ENCODE data around the gene SEMA3A.

The SEMA3A gene

DNA sequence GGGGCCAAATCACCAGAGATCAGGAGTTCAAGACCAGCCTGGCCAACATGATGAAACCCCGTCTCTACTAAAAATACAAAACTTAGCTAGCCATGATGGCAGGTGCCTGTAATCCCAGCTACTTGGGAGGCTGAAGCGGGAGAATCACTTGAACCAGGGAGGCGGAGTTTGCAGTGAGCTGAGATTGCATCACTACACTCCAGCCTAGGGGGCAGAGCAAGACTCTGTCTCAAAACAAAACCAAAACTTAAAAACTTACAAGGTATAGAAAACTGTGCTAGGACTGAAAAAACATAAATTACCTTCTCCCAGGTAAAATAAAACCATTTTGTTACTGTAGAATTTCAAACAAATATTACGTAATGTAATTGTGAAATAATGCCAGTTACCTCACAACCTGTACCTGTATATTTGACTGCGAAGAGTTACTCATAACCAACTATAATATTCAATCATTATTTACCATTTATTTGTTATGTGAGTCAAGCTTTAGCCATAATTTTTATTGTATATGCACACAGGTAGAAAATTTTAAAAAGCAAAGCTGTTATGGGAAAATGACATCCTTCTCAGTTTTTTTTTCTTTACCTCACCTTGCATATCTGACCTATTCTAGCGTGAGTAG, 180.9 kb downstream of the SEMA3A start:
- DNase-seq (ENCODE audit: low read depth in 2 of 2): no peak

DNA sequence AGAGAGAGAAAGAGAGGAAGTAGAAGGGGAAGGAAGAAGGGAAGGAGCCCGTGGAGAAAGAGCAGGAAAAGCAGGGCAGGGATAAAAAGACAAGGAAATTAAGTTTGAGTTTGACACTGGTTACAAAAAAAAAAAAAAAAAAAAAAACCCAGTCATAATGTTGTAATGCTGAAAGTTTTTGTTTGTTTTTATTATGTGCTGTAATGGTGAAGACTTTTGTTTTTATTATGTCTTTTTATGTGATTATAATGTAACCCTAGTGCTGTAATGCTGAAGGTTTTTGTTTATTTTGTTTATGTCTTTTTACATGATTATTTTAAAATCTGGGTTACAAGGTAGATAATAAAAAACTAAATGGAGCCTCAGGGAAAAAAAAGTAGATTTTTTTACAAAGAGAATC, 184.8 kb downstream of the SEMA3A start:
- DNase-seq (ENCODE audit: low read depth in 2 of 2): no peak

DNA sequence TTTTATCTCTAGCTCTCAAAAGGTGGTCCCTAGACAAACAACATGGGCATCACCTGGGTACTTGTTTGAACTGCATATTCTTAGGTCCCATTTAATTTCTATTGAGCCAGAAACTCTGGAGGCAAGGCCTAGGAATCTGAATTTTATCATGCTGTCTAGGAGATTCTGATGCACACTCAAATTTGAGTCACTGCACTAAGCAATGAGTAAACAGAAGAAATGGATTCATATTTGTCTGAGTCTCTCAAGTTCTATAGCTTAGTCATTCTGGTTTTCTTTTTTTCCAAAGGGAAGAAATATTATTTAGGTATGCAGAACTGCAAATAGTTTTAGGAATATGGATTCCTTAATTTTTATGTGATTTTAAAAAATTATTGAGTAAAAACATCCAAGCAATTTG, 185.5 kb downstream of the SEMA3A start:
- no peak for DNase-seq (ENCODE audit: low read depth in 2 of 2)

DNA sequence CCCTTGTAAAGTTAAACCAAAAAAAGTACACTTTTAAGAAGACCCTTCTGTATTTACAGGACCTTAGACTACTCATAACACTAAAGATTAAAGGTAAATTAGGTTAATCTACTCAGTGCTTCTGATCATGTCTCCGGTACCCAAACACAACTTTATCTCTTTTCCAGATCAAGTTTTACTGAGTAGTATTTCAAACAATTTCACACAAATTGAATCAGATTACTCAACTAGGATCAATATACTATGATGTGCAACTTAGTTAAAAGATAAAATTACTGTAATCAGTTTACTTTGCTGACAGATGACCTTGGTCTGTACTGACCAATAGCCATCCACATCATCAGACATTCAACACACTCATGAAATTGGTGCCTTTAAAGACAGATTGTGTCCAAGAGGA, 191.4 kb downstream of the SEMA3A start:
- no peak for DNase-seq (ENCODE audit: low read depth in 2 of 2)

DNA sequence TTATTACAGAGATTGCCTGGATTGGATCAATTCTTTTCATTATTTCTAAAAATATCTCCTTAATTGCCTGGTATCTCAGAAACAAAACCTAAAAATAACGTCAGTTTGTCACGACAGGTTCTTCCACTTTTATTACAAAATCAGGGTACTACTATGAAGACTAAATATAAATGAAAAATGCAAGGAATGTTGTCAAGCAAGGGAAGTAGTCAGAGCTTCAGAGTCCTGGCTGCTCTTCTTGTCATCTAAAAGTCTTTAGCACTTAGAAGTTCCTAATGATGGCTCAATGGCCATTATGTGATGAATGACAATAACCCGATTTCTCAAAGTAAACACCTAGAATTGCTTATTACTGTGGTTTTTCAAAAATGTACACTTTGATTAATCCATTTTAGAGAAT, 192.2 kb downstream of the SEMA3A start:
- DNase-seq (ENCODE audit: low read depth in 2 of 2): no peak

DNA sequence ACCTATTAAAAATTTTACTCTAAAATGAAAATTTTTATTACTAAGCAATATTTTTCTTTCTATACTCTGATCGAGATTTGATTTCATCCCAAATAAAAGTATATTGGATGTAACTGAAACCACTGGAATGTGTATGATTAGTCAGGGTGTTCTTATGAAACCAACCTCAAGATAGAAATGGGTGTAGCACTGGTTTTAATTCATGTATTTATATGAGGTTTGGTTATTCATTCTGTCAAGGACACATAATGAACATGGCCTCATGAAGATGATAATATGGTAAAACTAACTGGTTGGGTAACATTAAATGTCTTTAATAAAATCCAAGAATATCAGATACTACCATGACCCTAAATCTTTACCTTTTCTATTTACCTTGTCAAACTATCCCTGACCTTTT, 197.7 kb downstream of the SEMA3A start:
- DNase-seq (ENCODE audit: low read depth in 2 of 2): no peak

DNA sequence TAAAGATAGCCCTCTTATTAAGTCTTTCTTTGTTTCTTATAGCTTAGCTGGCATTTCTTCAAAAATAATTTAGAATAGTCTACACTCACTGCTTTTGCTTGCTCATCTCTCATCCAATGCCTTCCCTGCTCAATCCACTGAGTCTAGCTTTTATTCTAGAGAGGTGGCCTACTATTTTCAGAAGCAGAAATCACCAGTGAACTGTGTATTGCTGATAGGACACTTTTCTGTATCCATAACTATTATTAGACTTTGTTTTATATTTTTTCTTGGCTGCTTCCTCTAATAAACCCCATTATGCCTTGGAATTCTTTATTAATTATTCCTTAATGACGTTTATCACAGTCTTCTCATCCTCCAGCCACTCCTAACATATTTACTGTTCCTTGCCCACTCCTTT, 206.8 kb downstream of the SEMA3A start:
- no peak for DNase-seq (ENCODE audit: low read depth in 2 of 2)

DNA sequence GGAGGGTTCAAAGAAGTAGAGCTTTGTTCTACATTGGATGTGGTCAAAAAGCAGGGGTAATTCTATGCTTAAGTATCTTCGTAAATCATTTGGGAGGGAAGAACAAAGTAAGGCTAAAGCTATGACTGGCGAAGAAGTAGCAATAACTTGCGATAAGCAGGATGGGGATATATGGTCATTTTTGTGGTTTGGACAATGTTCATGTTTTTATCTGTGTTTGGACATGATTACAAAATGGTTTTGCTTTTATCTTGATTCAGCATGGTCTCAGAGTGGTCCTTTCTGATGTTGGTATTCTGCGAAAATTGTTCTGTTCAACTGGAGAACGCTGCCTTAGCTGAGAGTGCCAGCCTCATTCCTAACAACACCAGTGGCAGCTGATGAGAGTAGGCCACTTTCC, 208.8 kb downstream of the SEMA3A start:
- no peak for DNase-seq (ENCODE audit: low read depth in 2 of 2)

DNA sequence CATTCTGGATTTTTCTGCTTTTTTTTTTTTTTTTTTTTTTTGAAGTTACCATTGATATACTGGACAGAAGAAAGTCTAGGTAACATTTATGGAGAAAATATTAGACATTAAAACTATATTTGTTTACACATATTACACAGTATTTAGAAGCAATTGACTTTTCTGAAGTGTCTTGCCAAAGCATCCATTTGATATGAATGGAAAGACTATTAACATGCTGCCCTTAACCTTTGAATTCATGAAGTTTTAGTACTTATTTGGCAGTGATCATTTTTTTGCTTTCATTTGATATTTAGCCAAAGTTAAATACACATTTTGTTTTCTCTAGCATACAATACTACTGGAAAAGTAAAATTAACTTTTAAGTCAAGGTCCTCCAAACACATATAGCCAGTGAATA, 210.0 kb downstream of the SEMA3A start:
- DNase-seq (ENCODE audit: low read depth in 2 of 2): no peak

DNA sequence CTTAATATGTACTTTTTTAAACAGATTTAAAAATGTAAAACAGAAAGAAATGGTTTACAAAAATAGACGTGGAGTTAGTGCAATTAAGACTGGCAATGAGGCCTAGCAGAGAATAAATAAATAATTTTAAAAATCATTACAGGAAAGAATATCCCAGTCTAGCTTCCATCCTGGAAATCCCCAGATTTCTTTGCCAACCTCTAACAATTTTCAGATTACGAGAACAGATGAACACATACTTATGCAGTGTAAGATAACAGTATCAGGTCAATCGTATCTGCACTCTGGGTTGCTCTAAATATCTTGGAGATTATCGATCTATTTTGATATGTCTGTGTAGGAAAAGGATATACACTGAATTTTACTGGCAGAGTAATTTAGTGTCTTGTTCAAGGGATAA, 210.5 kb downstream of the SEMA3A start:
- DNase-seq (ENCODE audit: low read depth in 2 of 2): no peak

DNA sequence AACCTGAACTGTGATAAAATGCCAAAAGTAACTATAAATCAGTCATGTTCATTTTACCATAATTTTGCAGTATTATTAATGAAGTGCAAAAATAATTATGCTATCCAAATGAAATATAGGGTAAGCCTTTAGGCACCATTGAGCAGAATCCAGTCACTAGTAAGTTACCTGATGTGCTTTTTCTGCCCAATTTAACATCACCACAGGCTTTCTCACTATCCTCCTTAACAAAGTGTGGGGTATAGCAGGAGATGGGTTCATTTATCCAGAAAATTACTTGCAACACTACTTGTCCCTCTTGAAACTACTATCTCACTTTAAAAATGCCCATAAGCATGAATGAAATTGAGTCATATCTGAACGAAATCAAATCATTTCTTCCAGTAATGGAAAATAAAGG, 211.0 kb downstream of the SEMA3A start:
- no peak for DNase-seq (ENCODE audit: low read depth in 2 of 2)

DNA sequence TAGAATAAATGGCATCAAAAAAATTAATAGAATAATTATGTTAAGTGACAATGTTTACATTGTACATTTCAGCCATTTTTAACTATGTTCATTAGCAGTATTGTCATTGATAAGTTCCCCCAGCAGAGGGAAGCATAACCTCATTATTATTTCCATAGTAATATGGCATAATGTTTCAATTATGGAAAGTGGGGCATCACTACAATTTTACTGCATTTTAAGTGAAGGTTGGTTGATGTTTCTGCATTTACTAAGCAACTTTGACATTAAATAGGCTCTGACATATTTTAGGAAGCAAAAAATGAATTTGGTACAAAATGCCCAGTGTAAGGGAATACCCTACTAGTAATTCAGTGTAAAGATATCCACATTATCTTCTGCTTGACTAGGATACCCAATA, 218.3 kb downstream of the SEMA3A start:
- peak in 1 of 2 donors; percentile 1 for DNase-seq (ENCODE audit: low read depth in 2 of 2)

DNA sequence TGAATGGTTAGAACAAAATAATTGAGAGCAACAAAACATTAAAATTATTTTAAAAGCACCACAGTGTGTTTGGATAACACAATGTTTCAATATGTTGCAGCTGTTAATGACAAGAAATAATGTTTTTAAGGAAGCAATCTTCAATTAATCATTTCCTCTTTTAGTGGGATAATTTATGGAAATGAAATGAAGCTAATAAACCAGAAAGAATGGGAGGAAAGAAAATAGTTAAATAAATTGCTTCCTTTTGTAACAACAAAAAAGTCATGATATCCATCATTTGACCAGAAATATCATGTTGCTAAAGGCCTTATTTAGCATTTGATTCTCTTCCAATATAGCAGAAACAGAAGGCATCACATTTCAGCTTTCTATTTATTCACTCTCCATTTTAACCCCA, 224.5 kb downstream of the SEMA3A start:
- DNase-seq (ENCODE audit: low read depth in 2 of 2): no peak

DNA sequence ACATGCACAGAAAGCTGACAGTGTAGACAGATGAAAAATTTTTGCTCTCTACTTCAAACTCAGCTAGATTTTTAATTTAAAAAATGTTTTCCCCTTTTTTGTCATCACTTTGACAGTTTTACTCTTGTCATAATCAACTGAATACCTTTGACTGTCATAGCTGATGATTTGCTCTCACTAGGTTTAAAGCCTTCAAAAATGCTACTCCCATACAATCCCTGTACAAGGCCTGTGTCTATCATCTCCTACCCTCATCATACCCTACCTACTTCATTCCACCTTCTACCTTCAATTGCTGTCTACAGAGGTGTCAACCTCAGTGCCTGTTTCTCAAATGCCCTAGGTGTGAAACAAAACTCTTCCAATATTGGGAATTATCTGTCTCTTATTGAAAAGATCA, 230.3 kb downstream of the SEMA3A start:
- no peak for DNase-seq (ENCODE audit: low read depth in 2 of 2)

DNA sequence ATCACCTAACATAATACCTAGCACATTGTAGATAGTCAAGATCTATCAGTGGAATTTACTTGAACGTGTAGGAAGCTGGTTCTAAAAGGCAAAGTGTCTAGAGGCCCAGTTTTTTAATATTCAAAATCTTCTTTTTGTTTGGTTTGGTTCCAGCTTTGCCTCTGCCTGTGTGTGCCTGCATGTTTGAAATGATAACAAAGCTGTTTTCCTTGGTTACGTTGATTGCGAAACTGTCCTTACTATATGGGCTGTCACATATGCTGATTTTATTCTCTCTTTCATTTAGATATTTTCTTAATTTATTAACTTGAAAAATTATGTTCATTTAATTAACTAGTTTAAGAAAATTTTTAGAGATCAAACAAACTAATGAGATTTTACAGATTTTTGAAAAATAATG, 237.3 kb downstream of the SEMA3A start:
- DNase-seq (ENCODE audit: low read depth in 2 of 2): no peak

DNA sequence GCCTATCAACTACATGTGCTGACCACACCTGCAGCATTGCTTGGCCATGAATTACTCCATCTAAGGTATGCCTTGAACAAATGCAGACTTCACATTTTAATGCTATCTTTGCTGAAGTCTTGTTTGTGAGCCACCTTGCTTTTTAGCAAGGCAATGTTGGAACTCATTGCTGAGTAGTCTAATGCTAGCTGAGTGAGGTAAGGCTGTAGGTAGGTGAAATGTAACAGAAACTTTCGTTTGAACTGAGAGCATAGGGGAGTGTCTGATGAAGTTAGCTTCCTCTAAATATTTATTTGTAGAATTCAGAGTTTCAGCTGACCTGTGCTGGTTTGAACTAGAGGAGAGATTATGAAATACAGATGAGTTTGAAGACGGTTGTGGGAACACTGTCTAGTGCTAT, 238.5 kb downstream of the SEMA3A start:
- DNase-seq (ENCODE audit: low read depth in 2 of 2): no peak

DNA sequence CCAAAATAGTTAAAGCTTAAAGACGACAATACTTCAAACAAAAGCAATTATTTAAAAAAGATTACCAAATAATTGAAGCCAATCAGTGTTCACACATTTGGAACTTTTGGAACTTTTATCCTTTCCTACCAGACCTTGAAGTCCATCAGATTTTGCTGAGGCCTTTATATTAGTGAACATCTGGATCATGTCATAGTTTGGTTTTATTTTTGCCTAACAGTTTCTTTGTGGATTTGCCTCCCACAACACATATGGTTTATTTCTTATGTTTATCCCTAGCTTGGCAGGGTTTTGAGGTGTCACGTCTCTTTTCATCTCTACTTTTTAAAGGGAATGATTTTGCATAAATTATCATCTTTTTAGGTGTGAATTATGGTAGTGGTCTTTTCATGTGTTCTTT, 242.4 kb downstream of the SEMA3A start:
- DNase-seq (ENCODE audit: low read depth in 2 of 2): no peak

DNA sequence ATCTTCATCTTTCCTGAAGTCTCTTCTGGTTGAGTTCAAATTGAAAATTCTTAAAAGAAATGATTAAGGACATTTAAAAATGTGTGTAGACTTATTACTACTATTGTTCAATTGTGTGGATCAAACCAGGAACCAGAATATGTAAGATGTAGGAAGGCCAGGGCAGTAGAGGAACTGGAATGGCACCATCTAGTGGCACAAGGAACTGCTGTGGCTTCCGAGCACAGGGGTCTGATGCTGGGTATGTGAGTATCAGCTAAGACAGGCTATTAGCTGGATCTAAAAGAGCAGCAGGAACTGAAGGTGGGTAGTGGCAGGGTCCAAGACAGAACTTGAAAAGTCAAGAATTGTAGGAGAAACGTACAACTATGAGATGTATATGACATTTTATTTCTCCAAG, 247.3 kb downstream of the SEMA3A start:
- no peak for DNase-seq (ENCODE audit: low read depth in 2 of 2)

DNA sequence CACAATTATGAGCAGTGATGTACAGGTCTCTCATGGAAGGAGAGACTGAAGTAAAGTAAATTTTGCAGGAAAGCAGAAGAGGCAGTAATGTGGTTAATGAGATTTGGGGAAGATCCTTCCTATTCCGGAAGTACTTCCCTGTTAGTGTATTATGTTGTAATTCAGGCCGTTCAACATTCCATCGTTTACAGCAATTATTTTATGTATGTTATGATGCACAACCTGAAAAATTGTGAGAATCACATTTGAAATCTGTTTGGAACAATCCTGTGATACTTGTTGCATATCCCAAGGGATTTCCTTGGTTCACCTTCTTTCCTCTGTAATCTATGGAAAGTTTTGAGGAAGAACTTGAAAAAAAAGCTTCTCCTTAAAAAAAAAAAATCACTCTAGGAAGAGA, 247.8 kb downstream of the SEMA3A start:
- no peak for DNase-seq (ENCODE audit: low read depth in 2 of 2)

DNA sequence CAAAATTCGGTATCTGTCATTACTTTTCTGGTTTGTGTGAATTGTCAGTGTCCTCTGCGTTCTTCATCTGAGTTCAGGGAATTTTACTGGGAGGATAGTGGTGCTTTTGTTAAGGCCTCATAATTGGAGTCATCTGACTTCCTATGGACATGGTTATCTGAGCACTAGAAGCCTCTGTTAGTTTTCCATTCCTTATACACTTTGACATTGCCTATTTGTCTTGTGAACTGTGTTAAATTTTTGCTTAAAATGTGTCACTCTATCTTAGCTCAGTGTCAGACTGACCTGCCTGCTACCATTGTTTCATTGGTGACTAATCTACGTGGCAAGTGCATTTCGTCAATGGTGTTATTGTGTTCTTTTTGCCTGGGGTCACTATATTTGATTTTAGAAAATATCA, 253.3 kb downstream of the SEMA3A start:
- no peak for DNase-seq (ENCODE audit: low read depth in 2 of 2)

DNA sequence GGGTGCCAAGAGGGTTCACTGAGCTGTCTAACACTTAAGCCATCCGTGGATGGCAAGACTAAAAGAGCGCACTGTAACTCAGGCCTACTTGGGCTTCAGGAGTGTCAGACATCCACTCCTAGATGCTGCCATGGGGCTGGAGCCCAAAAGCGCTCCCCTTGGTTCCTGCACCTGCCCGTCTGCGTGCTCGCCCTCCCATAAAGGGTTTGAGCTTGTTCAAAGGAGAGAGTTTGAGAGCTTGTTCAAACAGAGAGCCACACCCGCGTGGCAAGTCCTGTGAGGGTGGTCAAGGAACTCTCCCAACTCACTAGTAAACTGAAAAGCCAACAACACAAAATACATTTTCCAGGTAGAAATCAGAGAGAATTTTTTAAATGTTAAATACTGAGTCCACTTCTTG, 256.7 kb downstream of the SEMA3A start:
- no peak for DNase-seq (ENCODE audit: low read depth in 2 of 2)

DNA sequence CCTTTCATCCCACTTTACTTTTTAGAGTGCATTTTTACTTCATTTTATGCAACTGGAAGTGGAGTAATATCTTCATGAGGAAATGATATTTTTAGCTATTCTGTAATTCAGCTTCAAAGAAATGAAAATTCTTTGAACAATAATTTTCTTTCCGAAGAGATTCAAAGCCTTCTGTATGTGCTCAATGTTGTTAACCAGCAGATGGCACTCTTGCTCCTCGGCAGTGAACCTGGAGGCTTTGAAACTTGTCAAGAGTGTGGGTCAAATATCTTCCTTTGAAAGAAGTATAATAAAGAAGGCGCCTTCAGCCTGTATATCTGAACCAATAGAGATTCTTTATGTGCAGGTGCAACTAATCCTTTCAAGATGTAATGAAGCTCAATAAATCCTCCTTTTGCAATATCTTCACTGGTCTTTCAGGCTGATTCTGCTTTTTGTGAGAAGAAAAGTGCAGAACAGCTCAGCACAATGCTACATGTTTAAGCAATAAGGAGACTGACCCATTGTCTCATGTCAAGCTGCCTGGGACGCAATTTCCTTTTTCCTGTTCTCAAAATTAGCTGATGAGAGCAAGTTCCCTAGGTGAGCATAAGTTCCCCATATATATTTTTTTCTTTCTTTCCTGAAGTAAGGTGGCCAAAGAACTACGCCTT, 258.4 kb downstream of the SEMA3A start:
- DNase-seq (ENCODE audit: low read depth in 2 of 2): peak; percentile 5 to 34

DNA sequence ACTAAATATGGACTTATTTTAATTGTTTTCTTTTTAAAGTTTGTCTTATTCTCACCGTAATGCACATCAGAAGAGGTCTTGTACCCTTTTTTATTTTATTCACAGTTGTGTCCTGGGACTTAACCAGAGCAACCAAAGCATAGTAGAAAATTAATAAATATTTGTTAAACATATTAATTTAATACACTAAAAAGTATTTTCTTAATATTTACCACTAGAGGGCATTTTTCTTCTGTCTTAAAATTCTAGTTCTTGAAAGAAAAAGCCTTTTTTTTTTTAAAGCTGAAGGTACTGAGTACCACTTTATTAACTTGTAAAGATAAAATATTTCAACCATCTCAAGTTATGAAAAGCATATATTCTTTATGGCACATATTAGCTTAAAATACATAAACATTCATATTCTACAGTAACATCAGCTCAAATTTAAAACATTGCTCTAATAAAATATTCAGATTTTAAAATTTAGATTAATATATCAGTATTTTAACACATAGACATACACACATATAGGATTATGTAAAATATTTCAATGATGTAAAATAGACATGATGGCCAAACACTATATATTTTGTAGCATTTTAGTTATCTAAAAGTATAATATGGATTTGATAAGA, 260.4 kb downstream of the SEMA3A start:
- DNase-seq (ENCODE audit: low read depth in 2 of 2): no peak

DNA sequence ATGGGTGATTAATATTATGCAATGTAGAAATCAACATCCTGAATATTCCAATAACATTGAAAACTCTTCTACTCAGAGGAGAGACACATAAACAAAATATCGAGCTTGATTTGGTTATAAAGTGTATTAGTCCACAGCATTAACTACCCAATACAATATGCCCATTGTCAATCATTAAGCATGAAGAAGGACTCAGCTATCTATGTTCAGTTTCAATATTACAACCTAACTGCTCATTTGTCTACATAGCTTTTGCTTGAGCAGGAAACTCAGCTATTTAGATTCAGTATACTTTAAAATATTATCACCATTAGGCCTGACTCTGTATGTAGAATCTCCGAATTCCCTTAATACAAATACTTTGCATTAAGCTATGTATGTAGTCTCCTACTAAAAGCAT, 262.6 kb downstream of the SEMA3A start:
- DNase-seq (ENCODE audit: low read depth in 2 of 2): no peak
